Adrenal gland (tissue), 5 donors: ENCODE results near the gene ZSWIM9.

Experiments used
- CTCF ChIP-seq, 6 experiments: fragments of 450-650 bp in 4 of 6; fragments of 200-600 bp in 2 of 6; sonication (generic) in 1 of 6; IDR thresholded peaks; 1 replicate in 5 of 6; 2 replicates in 1 of 6; pipeline versions ENCODE4 v1.5.1 to v1.8.0; 2016 to 2021; ENCODE audit warnings: antibody characterized with exemption in 6 of 6, mild to moderate bottlenecking in 2 of 6, moderate library complexity in 1 of 6
- POLR2A ChIP-seq, 2 donors: fragments of 450-650 bp; IDR thresholded peaks; one replicate each; pipeline ENCODE4 v1.6.1; 2017; ENCODE audit warnings: antibody characterized with exemption in 2 of 2, mild to moderate bottlenecking in 2 of 2, moderate library complexity in 1 of 2
- donor health status: DM: no; HTN: no; CAD: no.

- no peak for TF ChIP-seq CTCF (IDR thresholded peaks at IDR 0.05)
- TF ChIP-seq POLR2A (IDR thresholded peaks at IDR 0.05), result no peak
These were observed 20.4 kb downstream of the ZSWIM9 start for GRCh38 chr19:48190885-48191284.
